Measurements from ENCODE around the gene FBXL7. TPM values are rescaled to one million over a fixed set of nuclear protein-coding genes. Genes with fewer than 3 reads are reported as not detected.

Gene FBXL7
- total RNA-seq, 2 experiments from 2014 or later = not detected

DNA sequence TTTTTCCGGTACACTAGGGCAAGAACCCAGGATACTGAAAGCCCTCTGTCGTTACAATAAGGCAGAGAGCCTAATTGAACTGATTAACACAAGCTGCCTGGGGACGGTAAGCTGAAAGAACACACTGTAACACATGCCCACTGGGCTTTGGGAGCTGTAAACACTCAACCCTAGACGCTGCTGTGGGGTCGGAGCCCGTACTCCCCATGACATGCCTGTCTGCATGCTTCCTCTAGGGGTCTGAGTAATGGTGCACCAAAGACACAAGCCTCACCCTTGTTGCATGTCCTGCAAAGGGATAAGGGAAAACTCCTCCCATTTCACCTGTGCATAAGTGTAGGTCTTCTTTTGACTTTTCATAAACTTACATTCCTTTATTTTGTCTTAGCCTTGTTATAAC, 194.0 kb downstream of the FBXL7 start:
- Mint-ChIP-seq H3K27me3 (no peaks in the 10 kb centered on the region), H3K27ac (no peak overlapping the region), H3K4me1 (no peaks in the 10 kb centered on the region), H3K4me3 (no peak overlapping the region), H3K36me3 (no peaks in the 10 kb centered on the region), H3K9me3 (ENCODE audit: low read depth) (peaks cover 3% of the 10 kb centered on the region)
- no peak for ATAC-seq
- DNase-seq = no peak
- CTCF ChIA-PET = no interaction called here

DNA sequence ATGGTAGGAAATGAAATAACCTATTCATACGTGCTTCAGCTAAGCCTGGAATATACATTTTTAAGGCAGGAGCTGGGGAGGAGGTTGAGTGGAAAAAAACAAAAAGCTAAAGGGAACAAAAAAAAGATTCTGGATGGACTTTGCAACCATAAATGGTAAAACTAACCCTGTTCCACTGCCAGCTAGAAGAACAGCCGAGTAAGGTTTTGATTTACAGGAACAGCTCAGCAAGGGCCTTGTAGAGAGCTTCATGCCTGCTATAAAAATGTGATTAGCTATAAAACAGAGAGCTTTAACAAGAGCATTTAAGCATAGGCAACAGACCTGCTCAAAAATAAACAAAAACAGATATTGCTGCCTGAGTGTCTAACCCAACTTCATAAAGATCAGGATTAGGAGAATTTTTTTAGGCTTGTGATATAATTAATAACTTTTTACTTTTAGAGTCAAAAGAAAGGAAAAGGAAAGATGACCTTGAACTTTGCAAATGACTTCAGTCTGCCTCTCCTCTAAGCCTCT, 194.8 kb downstream of the FBXL7 start:
- DNase-seq (no peak), ATAC-seq (no peak)
- H3K4me1 Mint-ChIP-seq = no peaks in the 10 kb centered on the region
- H3K4me3 Mint-ChIP-seq = no peak overlapping the region
- H3K9me3 Mint-ChIP-seq (ENCODE audit: low read depth) = peaks cover 3% of the 10 kb centered on the region
- H3K36me3 Mint-ChIP-seq = no peaks in the 10 kb centered on the region
- H3K27ac Mint-ChIP-seq = no peak overlapping the region
- CTCF ChIA-PET = no interaction called here
- no peaks in the 10 kb centered on the region for H3K27me3 Mint-ChIP-seq

DNA sequence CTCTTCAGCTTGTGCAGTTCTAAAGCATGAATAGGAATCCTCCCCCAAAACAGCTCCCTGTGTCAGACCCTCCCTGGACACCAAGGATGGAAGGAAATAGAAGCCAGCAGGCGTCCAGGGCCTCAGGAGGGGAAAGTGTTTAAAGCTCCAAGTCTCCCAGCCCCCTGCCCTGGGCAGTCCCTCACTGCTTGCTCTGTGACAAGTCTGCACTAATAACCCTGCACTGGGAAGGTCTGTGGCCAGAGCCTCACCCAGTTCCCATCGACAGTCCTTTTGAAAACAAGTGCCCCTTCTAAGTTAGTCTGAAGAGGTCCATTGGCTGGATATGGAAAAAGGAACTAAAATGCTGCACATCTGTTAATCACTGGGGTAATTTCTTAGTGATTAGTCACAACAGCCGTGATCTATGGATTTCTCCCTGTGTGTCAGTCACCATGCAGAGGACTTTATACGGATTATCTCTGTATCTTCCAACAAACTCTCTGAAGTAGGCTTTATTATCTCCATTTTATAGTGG, 195.3 kb downstream of the FBXL7 start:
- H3K27me3 Mint-ChIP-seq = no peaks in the 10 kb centered on the region
- no peak for DNase-seq
- H3K4me3 Mint-ChIP-seq = no peak overlapping the region
- H3K9me3 Mint-ChIP-seq (ENCODE audit: low read depth) = peaks cover 3% of the 10 kb centered on the region
- CTCF ChIA-PET = no interaction called here
- H3K4me1 Mint-ChIP-seq = no peaks in the 10 kb centered on the region
- H3K36me3 Mint-ChIP-seq = no peaks in the 10 kb centered on the region
- H3K27ac Mint-ChIP-seq = no peak overlapping the region
- ATAC-seq = no peak

DNA sequence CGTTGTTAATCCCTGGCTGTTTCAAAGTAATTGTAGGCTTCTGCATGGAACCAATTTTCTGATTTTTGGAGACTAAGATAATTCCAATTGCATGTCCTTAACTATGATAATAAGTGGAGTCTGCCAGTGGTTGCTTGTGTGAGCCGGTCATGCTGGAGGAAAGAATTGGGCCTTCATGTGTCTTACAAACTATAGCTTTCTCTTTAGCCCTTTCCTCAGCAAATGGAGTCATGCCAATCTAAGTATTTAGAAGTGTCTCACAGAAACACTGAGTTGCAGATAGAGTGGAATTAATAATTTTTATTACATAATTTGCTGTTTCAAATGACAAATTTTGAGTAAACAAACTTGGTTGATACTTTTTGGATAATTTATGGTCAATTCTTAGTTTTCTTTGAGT, 200.4 kb downstream of the FBXL7 start:
- H3K4me3 Mint-ChIP-seq = no peak overlapping the region
- H3K27me3 Mint-ChIP-seq = no peaks in the 10 kb centered on the region
- H3K4me1 Mint-ChIP-seq = no peaks in the 10 kb centered on the region
- ATAC-seq (no peak), DNase-seq (no peak)
- peaks cover 3% of the 10 kb centered on the region for H3K9me3 Mint-ChIP-seq (ENCODE audit: low read depth)
- H3K36me3 Mint-ChIP-seq = no peaks in the 10 kb centered on the region
- no peak overlapping the region for H3K27ac Mint-ChIP-seq
- CTCF ChIA-PET = no interaction called here

DNA sequence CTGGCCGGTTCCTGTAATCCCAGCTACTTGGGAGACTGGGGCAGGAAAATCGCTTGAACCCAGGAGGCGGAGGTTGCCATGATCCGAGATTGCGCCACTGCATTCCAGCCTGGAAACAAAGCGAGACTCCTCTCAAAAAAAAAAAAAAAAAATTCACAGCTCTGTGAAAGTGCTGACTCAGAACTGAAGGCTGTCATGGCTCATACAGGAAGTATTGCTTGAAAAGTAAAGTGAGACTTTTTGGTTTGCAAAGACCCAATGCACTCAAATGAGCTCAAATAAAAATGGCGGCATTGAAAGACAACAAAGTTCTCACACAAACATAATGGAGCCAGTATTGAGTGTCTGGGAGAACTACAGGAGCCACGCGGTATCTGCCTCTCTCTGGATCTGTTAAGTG, 202.1 kb downstream of the FBXL7 start:
- no peak for ATAC-seq
- Mint-ChIP-seq H3K27ac (no peak overlapping the region), H3K27me3 (no peaks in the 10 kb centered on the region), H3K4me3 (no peak overlapping the region), H3K4me1 (no peaks in the 10 kb centered on the region), H3K9me3 (ENCODE audit: low read depth) (peaks cover 3% of the 10 kb centered on the region), H3K36me3 (no peaks in the 10 kb centered on the region)
- DNase-seq = no peak
- CTCF ChIA-PET = no interaction called here

DNA sequence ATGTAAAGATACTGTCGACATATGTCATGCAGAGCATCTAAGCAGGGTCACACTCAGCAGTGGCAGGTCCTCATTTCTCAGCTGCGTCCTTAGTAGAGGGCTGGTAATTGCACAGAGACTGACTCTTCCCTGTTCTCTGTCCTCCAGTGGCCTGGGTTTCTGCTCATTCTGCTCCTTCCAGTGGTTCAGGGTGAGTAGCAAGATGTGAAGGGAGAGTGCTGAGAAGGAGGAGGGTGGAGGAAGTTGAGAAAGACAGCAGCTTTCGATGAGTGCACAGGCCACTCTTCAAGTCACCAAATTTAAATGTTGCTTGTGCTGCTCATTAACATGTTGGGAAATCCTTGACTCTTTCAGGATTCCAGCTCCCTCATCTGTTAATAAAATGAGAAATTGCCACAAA, 203.9 kb downstream of the FBXL7 start:
- Mint-ChIP-seq H3K4me3 (no peak overlapping the region), H3K4me1 (no peaks in the 10 kb centered on the region)
- ATAC-seq = no peak

DNA sequence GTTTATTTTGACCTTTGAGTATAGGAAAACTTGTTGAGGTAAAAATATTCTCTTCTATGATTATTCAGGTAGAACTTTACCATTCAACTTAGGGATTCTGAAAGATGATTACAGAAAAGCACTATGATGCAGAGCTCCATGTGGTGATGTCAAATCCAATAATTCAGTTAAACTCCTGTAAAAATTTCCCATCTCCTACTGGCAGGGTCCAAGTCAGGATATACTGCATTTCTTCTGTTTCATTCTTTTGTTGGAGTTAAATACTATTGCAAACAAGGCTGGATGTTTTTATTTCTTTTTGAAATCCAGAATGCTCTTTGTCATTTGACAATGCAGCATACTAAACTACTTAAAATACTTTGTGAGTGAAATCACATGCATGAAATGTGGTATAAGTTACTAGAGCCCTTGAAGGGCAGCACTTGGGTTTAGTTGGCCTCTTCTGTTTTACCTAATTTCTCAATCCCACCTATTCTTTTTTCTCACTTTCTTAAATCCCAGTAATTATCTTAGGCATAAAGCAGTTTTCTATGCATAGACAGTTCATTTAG, 204.5 kb downstream of the FBXL7 start:
- Mint-ChIP-seq H3K4me3 (no peak overlapping the region), H3K4me1 (no peaks in the 10 kb centered on the region), H3K36me3 (no peaks in the 10 kb centered on the region), H3K27me3 (no peaks in the 10 kb centered on the region), H3K27ac (no peak overlapping the region), H3K9me3 (ENCODE audit: low read depth) (no peaks in the 10 kb centered on the region)
- CTCF ChIA-PET = no interaction called here
- DNase-seq = no peak
- no peak for ATAC-seq

More for the DNA sequence above, 203.9 kb downstream of the FBXL7 start:
- no peak overlapping the region for H3K27ac Mint-ChIP-seq
- DNase-seq = no peak
- no peaks in the 10 kb centered on the region for H3K9me3 Mint-ChIP-seq (ENCODE audit: low read depth)
- H3K27me3 Mint-ChIP-seq = no peaks in the 10 kb centered on the region
- no peaks in the 10 kb centered on the region for H3K36me3 Mint-ChIP-seq
- CTCF ChIA-PET = no interaction called here

DNA sequence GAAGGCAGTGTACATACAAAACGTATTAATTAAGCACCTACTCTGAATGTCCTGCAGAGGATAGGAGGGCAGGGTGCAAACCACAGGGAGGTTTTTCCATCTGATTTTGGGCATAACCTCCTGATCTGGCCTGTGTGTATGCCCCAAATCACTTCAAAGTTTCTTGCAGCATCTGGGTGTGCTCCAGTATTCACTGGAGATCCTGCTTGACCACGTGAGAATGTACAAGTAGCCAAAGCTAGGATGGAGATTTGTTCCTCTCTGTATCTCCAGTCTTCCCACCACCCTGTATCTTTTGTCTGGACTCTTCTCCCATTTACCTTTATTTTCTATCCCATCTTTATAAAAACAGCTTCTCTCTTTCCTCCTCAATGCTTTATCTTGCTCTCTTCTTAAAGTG, 207.7 kb downstream of the FBXL7 start:
- no peaks in the 10 kb centered on the region for H3K4me1 Mint-ChIP-seq
- no peak for ATAC-seq
- no peak overlapping the region for H3K4me3 Mint-ChIP-seq
- H3K27ac Mint-ChIP-seq = no peak overlapping the region
- no peak for DNase-seq
- H3K36me3 Mint-ChIP-seq = no peaks in the 10 kb centered on the region
- CTCF ChIA-PET = no interaction called here
- H3K27me3 Mint-ChIP-seq = no peaks in the 10 kb centered on the region
- H3K9me3 Mint-ChIP-seq (ENCODE audit: low read depth) = no peaks in the 10 kb centered on the region

DNA sequence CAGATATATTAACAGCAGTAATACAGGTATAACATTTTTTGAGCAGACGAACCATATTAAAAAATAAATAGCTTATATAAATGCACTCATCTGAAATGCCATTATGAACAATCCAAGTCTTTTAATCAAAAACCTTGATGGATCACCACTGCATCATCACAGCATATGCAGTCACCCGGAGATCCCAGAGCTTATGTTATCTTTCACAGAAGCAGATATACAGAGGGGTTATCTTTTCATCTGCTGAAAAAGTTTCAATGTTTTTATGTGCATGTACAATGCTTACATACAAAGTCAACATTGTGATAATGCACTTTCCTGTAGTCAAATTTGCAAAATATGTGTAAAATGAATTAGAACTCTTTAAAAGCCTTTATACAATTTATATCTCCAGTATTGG, 211.9 kb downstream of the FBXL7 start:
- H3K4me3 Mint-ChIP-seq = no peak overlapping the region
- DNase-seq (no peak), ATAC-seq (no peak)
- H3K4me1 Mint-ChIP-seq = no peaks in the 10 kb centered on the region
- H3K9me3 Mint-ChIP-seq (ENCODE audit: low read depth) = peaks cover 2% of the 10 kb centered on the region
- H3K27me3 Mint-ChIP-seq = no peaks in the 10 kb centered on the region
- CTCF ChIA-PET = no interaction called here
- H3K36me3 Mint-ChIP-seq = no peaks in the 10 kb centered on the region
- no peak overlapping the region for H3K27ac Mint-ChIP-seq

DNA sequence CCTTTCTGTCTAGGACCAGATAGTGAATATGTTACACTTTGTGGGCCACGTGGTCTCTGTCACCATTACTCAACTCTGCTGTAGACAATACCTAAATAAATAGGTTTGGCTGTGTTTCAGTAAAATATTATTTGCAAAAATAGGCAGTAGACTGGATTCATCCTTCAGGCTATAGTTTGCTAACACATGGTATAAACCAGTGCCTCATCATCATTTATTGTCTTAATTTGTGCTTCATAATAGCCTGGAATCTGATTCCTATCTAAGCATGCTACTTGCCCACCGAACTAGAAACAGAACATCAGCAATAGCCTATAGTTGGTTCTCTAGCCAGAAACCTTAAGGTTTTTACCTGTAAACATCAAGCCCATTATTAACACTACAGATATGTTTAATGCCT, 215.6 kb downstream of the FBXL7 start:
- no peaks in the 10 kb centered on the region for H3K36me3 Mint-ChIP-seq
- CTCF ChIA-PET = no interaction called here
- H3K4me3 Mint-ChIP-seq = no peak overlapping the region
- no peak overlapping the region for H3K27ac Mint-ChIP-seq
- DNase-seq = no peak
- no peaks in the 10 kb centered on the region for H3K27me3 Mint-ChIP-seq
- peaks cover 2% of the 10 kb centered on the region for H3K9me3 Mint-ChIP-seq (ENCODE audit: low read depth)
- no peaks in the 10 kb centered on the region for H3K4me1 Mint-ChIP-seq
- no peak for ATAC-seq

DNA sequence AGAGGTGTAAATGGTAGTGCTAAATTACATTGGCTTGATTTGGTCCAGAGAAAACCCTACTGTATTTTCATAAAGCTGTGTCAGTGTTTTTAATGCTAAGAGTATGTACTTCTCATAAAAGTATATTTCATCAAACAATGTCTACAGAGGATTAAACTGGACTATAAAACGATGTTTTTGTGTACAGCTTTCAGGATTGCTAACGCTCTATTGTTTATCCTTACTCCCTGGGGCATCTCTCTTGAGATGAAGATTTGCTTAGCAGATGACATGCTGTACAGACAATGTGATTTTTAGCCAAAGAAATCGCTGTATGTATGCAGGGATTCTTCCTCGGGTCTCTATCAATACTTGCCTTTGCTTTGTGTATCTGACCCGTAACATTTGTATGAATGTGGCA, 216.0 kb downstream of the FBXL7 start:
- no peak overlapping the region for H3K27ac Mint-ChIP-seq
- H3K9me3 Mint-ChIP-seq (ENCODE audit: low read depth) = peaks cover 2% of the 10 kb centered on the region
- CTCF ChIA-PET = no interaction called here
- DNase-seq (no peak), ATAC-seq (no peak)
- no peaks in the 10 kb centered on the region for H3K36me3 Mint-ChIP-seq
- no peaks in the 10 kb centered on the region for H3K4me1 Mint-ChIP-seq
- no peak overlapping the region for H3K4me3 Mint-ChIP-seq
- H3K27me3 Mint-ChIP-seq = no peaks in the 10 kb centered on the region

DNA sequence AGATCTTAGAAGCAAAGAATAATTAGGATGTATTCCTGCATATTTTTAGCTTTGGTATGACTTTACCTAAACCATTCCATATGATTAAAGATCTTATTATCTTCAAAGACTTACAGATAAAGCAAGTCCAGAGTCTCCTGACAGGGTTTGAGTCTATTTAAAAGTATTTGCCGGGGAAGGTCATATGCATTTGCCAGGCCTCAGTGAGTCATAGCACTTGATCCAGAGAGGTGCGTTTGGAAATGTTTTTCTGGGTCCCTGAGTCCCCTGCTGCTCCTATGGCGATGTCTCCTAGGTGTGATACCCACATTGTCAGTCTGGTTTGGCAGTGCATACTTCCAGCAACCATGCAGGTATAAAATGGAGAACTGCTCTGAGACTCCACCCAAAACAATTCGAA, 217.0 kb downstream of the FBXL7 start:
- DNase-seq = no peak
- CTCF ChIA-PET = no interaction called here
- Mint-ChIP-seq H3K9me3 (ENCODE audit: low read depth) (peaks cover 2% of the 10 kb centered on the region), H3K4me1 (no peaks in the 10 kb centered on the region), H3K27ac (no peak overlapping the region), H3K36me3 (no peaks in the 10 kb centered on the region), H3K4me3 (no peak overlapping the region), H3K27me3 (no peaks in the 10 kb centered on the region)
- no peak for ATAC-seq

DNA sequence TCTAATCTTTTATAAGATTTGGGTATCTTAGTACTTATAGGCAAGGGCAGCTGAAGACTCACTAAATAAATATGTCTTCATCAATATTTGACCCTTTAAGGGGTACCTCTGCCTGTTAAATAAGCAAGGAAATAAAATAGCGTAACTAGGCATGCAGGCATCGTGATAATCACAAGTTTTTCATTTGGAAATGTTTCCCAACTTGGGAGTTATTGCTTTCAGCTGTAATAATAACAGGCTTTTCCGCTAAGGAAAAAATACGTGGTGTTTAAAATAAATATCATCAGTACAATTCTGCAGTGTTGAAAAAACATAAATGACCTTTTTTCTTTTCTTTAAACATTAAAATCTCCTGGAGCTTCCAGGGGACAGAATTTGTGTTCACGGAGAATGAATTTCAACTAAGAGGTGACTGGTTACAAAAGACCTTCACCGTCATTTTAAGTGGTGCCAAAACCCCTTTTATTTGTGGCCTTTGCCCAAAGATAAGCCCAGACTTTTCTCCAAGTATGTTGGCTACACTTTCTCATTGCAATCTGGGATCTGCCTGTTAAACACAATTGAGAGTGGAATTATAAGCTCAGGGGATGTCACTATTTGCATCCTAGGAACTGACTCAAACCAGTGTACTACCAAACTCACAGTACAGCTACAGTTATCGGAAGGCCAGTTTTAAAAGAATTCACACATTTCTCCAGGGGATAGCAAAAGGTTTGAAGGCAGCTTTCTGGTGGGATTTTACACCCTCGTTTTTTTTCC, 218.6 kb downstream of the FBXL7 start:
- Mint-ChIP-seq H3K4me1 (no peaks in the 10 kb centered on the region), H3K27ac (no peak overlapping the region), H3K27me3 (no peaks in the 10 kb centered on the region), H3K36me3 (no peaks in the 10 kb centered on the region), H3K9me3 (ENCODE audit: low read depth) (peaks cover 2% of the 10 kb centered on the region), H3K4me3 (no peak overlapping the region)
- ATAC-seq = no peak
- no peak for DNase-seq
- CTCF ChIA-PET = no interaction called here

DNA sequence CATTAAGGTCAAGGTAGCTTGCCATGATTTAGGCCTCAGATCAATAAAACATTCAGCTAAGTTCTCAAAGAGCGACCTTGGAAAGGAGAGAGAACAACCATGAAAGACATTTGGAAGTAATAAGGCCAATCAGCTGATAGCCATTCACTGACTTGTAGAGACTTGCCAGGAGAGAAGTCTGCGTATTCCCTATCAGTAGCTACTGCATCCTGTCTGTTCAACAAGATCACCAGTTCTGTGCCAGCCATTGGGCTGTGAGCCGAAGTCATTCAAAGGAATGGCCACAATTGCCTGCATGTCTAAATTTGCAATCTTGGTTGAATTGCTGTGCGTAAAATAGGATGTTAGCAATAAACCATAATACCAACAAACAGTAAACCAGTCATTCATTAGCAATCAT, 219.8 kb downstream of the FBXL7 start:
- ATAC-seq (no peak), DNase-seq (no peak)
- Mint-ChIP-seq H3K27me3 (no peaks in the 10 kb centered on the region), H3K27ac (no peak overlapping the region), H3K4me1 (no peaks in the 10 kb centered on the region), H3K9me3 (ENCODE audit: low read depth) (no peaks in the 10 kb centered on the region), H3K36me3 (no peaks in the 10 kb centered on the region), H3K4me3 (no peak overlapping the region)
- CTCF ChIA-PET = no interaction called here

Data from activated CD8-positive, alpha-beta memory T cell treated with anti-CD3 and anti-CD28 coated beads, Interleukin-2, amount 10 ng/mL, durations not matched to agents 7 days and 5 days (primary cell).